BE2C (cell line): ENCODE data around the gene JMJD4.
"Not testable (repeated sequence)": the region's sequence is repeated elsewhere in the genome, so short reads cannot be mapped to it uniquely, and the experiment has no call there.

Source experiments
- DNase-seq: peaks from one replicate; pipeline ENCODE4 v3.0.0-alpha.2; 2020
- H3K27me3 ChIP-seq: fragments of 250-450 bp; sonication (Bioruptor Pico); 2 replicates; pipeline ENCODE4 v1.5.1; 2020; ENCODE audit warnings: mild to moderate bottlenecking
- H3K36me3 ChIP-seq: fragments of 250-450 bp; sonication (Bioruptor Pico); 2 replicates; pipeline ENCODE4 v1.5.1; 2020; ENCODE audit warnings: mild to moderate bottlenecking
- H3K4me1 ChIP-seq: fragments of 250-450 bp; sonication (Bioruptor Pico); 2 replicates; pipeline ENCODE4 v1.5.1; 2020
- H3K4me3 ChIP-seq: 2 replicates; pipeline ENCODE4 v1.5.1; 2011; ENCODE audit warnings: low read depth, low read length
- H3K9me3 ChIP-seq: fragments of 250-450 bp; sonication (Bioruptor Pico); 2 replicates; pipeline ENCODE4 v1.5.1; 2020
- CTCF ChIP-seq: IDR thresholded peaks from 2 replicates; pipeline ENCODE4 v1.5.1; 2012; ENCODE audit warnings: mild to moderate bottlenecking, low read depth, low read length

Gene JMJD4

GRCh38 chr1:227726318-227726717 lies 8.8 kb downstream of the JMJD4 start:
- H3K9me3 ChIP-seq, result peaks cover 4% of the 10 kb centered on the region; the same call in 1 of the 2 replicates
- peaks cover 5% of the 10 kb centered on the region; the same call in 1 of the 2 replicates for H3K27me3 ChIP-seq
- no peak for TF ChIP-seq CTCF
- peaks cover 2% of the 10 kb centered on the region for H3K36me3 ChIP-seq
- H3K4me3 ChIP-seq, result no peak overlapping the region
- H3K4me1 ChIP-seq, result peaks cover 5% of the 10 kb centered on the region
- DNase-seq, result no peak

- peaks cover 5% of the 10 kb centered on the region for H3K4me1 ChIP-seq
- H3K36me3 ChIP-seq, result no peaks in the 10 kb centered on the region
- no peak overlapping the region for H3K4me3 ChIP-seq
- DNase-seq, result no peak
- TF ChIP-seq CTCF, result no peak
- peaks cover 5% of the 10 kb centered on the region; the same call in 1 of the 2 replicates for H3K27me3 ChIP-seq
- H3K9me3 ChIP-seq, result peaks cover 9% of the 10 kb centered on the region; the same call in 1 of the 2 replicates
These were observed 10.1 kb downstream of the JMJD4 start for GRCh38 chr1:227725046-227725445.

- Histone ChIP-seq H3K4me1 (no peaks in the 10 kb centered on the region), H3K36me3 (no peaks in the 10 kb centered on the region), H3K9me3 (peaks cover 9% of the 10 kb centered on the region; the same call in 1 of the 2 replicates), H3K27me3 (peaks cover 5% of the 10 kb centered on the region; the same call in 1 of the 2 replicates), H3K4me3 (no peak overlapping the region)
- DNase-seq, result no peak
- TF ChIP-seq CTCF, result no peak
These were observed 11.6 kb downstream of the JMJD4 start for GRCh38 chr1:227723474-227723873.

GRCh38 chr1:227718932-227719331 lies 16.2 kb downstream of the JMJD4 start:
- no peak for DNase-seq
- peaks cover 5% of the 10 kb centered on the region; the same call in 1 of the 2 replicates for H3K9me3 ChIP-seq
- H3K4me1 ChIP-seq, result no peaks in the 10 kb centered on the region
- no peak for TF ChIP-seq CTCF
- peaks cover 4% of the 10 kb centered on the region; the same call in 1 of the 2 replicates for H3K27me3 ChIP-seq
- H3K4me3 ChIP-seq, result no peak overlapping the region
- H3K36me3 ChIP-seq, result no peaks in the 10 kb centered on the region

GRCh38 chr1:227712648-227713047 lies 22.5 kb downstream of the JMJD4 start:
- Histone ChIP-seq H3K27me3 (peaks cover 4% of the 10 kb centered on the region; the same call in 1 of the 2 replicates), H3K36me3 (no peaks in the 10 kb centered on the region), H3K4me1 (no peaks in the 10 kb centered on the region), H3K9me3 (no peaks in the 10 kb centered on the region), H3K4me3 (no peak overlapping the region)
- DNase-seq, result no peak
- TF ChIP-seq CTCF, result no peak

- not testable (repeated sequence) for H3K4me1 ChIP-seq, DNase-seq, H3K9me3 ChIP-seq, H3K36me3 ChIP-seq, H3K4me3 ChIP-seq, H3K27me3 ChIP-seq
These were observed 24.6 kb downstream of the JMJD4 start for GRCh38 chr1:227710474-227710873.

- Histone ChIP-seq H3K27me3 (no peaks in the 10 kb centered on the region), H3K4me3 (no peak overlapping the region), H3K4me1 (no peaks in the 10 kb centered on the region), H3K9me3 (no peaks in the 10 kb centered on the region), H3K36me3 (no peaks in the 10 kb centered on the region)
- no peak for TF ChIP-seq CTCF
- DNase-seq, result no peak
These were observed 25.7 kb downstream of the JMJD4 start for GRCh38 chr1:227709451-227709850.
